ENCODE results near the gene SPN.
"Not testable (repeated sequence)": the region's sequence is repeated elsewhere in the genome, so short reads cannot be mapped to it uniquely, and the experiment has no call there.

DNA sequence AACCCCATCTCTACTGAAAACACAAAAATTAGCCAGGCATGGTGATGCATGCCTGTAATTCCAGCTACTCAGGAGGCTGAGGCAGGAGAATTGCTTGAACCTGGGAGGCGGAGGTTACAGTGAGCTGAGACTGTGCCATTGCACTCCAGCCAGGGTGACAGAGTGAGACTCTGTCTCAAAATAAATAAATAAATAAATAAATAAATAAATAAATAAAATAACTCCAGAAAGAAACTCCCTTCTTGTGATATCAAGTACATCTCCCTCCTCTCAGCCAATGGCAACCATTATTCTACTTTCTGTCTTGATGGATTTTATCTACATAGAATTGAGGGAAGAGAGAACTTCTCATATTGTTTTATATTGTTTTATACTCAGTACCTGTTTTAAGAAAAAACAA is 44.1 kb downstream of the SPN start:
- TF ChIP-seq EZH2 (IDR thresholded peaks at IDR 0.05; ENCODE audit: insufficient read depth, poor library complexity, severe bottlenecking); EZH2phosphoT487 (IDR thresholded peaks at IDR 0.05; ENCODE audit: insufficient read depth, low read depth): not testable (repeated sequence)
